Rectal smooth muscle tissue (tissue), 1 donor: Measurements from ENCODE around the gene TCF12.

ENCODE experiments used
- H3K27ac ChIP-seq: one replicate; pipeline ENCODE4 v1.7.0; 2013; ENCODE audit warnings: low read depth, low read length, inconsistent platforms
- H3K27me3 ChIP-seq: one replicate; pipeline ENCODE4 v1.7.0; 2013; ENCODE audit warnings: low read length; ENCODE audit not compliant: control insufficient read depth, insufficient read depth
- H3K36me3 ChIP-seq: one replicate; pipeline ENCODE4 v1.7.0; 2013; ENCODE audit warnings: low read length; ENCODE audit not compliant: control insufficient read depth, insufficient read depth
- H3K4me1 ChIP-seq: one replicate; pipeline ENCODE4 v1.7.0; 2013; ENCODE audit warnings: low read length; ENCODE audit not compliant: control insufficient read depth, insufficient read depth
- H3K4me3 ChIP-seq: one replicate; pipeline ENCODE4 v1.7.0; 2013; ENCODE audit warnings: low read length
- H3K9ac ChIP-seq: one replicate; pipeline ENCODE4 v1.7.0; 2013; ENCODE audit warnings: low read length

TCF12 gene

DNA sequence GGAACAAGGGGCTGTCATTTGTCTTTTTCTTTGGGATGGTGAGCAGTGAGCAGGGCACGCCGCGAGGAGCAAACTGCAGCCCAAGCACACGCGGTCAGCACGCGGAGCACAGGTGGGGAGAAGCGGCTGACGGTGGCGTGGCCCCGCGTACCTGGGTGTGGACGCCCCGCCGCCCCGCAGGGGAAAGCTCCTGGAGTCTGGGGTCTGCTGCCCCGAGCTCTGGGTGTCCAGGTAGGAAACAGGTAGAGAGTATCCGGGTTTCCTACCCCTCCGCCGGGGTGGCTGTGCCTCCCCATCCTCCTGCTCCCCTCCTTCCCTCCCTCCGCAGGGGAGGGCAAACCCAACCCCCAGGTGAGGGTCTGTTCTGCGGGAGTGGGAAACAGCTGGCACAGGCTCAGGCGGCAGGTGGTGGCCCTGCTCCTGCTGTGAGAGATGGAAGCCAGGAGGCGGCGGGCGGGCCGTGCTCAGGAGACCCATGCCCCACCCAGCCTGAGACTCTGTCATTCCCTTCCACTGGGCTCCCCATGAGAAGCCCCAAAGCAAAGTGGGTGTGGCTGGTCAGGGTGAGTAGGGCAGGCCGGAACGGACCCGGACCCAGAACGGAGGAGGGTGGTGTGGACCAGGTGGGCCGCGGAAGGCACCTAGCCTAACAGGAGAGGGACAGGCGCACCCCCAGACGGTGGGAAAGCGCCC, 400.9 kb downstream of the TCF12 start:
- Histone ChIP-seq H3K4me3 (no peak overlapping the region), H3K27ac (no peak overlapping the region), H3K4me1 (no peaks in the 10 kb centered on the region), H3K9ac (no peak overlapping the region), H3K27me3 (no peaks in the 10 kb centered on the region), H3K36me3 (no peaks in the 10 kb centered on the region)

DNA sequence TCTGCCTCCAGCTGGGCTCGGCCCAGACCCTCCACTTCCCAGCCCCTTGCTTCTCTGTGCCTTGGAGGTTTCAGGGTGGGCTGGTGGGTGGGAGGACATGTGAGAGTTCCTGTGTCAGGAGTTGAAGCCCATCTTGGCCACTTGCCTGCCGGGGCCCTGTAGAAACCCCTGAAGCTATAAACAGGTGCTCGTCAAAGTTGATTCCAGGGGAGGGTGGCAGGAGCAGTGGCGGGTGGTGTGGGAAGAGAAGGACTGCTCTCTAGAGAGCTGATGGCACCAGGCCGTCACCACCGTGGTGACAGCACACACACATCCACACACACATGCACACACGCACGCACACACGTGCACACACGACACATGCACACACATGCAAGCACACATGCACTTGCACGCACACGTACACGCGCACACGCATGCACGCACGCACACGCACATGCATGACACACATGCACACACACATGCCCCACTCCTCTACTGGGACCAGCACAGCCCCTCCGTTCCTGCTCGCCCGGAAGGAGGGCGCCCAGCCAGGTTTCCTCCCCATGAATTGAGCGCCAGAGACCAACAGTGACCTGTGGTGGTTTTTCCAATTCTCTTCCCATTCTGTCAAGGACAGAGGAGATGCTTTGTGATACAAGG, 401.6 kb downstream of the TCF12 start:
- Histone ChIP-seq H3K36me3 (no peaks in the 10 kb centered on the region), H3K4me1 (no peaks in the 10 kb centered on the region), H3K9ac (no peak overlapping the region), H3K27ac (no peak overlapping the region), H3K27me3 (no peaks in the 10 kb centered on the region), H3K4me3 (no peak overlapping the region)

DNA sequence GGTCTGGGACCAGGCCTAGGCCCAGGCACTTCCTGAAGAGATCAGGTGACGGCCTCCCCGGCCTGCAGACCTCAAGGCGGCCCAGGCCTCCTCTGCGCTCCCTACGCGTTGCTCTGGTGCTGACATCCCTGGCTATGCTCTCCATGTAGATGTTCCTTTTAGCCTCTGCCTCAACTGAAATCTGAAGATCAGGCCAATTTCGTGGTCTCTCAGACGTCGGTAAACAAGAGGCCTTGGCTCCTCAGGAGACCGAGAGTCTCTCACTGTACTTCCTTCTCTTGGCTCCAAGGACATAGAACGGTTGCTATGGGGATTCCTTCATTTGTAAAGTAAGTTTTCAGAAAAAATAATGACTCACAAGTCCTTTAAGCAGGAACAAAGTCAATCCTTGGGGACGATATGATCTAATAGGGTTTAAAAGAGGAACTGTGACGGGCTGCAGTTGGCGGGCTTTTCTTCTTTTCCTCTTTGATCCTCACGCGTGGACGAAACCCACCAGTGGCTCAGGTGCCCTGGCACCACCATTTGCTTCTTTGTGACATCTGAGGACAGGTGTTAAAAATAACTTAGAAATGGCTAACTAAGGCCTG, 402.3 kb downstream of the TCF12 start:
- Histone ChIP-seq H3K36me3 (no peaks in the 10 kb centered on the region), H3K4me1 (no peaks in the 10 kb centered on the region), H3K9ac (no peak overlapping the region), H3K27ac (no peak overlapping the region), H3K4me3 (no peak overlapping the region), H3K27me3 (no peaks in the 10 kb centered on the region)

DNA sequence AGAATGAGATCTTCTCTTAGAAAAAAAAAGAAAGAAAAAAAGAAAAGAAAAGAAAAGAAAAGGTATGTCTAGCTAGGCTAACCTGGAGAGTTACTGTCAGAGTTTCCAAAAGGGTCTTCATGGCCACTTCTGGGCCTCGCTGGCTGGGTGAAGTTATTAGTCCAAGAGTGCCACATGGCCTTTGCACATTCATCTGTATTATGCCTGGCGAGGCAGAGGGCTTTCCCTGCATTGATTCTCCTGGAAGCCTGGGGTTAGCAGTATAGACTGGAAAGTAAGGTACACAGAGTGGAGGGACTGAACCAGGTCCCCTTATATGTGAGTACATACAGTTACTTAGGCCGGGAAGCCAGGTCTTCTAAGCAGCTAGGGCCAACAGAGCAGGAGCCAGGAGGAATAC, 403.0 kb downstream of the TCF12 start:
- no peak overlapping the region for H3K27ac ChIP-seq
- no peaks in the 10 kb centered on the region for H3K27me3 ChIP-seq
- H3K4me1 ChIP-seq = no peaks in the 10 kb centered on the region
- no peak overlapping the region for H3K9ac ChIP-seq
- H3K4me3 ChIP-seq = no peak overlapping the region
- no peaks in the 10 kb centered on the region for H3K36me3 ChIP-seq

DNA sequence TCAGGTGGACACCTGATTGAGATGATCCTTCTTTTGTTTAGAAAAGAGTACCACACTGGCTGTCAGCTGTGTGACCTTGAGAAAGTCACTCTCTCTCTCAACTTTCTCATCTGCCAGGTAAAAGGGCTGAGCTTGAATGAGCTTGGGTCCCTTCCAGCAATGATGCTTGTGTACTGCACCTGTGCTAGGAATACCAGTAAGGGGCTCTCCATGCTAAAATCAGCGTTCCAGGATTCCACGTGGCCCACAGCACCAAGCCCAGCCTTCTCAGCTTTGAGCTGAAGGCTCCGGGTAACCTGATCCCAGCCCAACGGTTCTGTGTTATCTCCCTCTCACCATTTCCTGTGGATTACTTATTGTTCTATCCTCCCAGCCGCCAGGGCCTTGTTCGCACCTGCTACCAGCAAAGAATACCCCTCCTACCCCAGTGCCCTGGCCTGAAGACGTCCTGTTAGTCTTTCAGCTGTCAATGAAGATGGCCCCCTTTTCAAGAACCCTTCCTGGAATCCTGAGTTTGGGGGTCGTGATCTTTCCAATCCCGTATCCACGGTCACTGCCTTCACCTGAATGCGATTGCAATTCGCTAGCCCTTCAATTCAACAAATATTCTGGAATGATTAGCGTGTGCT, 403.6 kb downstream of the TCF12 start:
- Histone ChIP-seq H3K27me3 (no peaks in the 10 kb centered on the region), H3K36me3 (no peaks in the 10 kb centered on the region), H3K27ac (no peak overlapping the region), H3K4me3 (no peak overlapping the region), H3K9ac (no peak overlapping the region), H3K4me1 (no peaks in the 10 kb centered on the region)

DNA sequence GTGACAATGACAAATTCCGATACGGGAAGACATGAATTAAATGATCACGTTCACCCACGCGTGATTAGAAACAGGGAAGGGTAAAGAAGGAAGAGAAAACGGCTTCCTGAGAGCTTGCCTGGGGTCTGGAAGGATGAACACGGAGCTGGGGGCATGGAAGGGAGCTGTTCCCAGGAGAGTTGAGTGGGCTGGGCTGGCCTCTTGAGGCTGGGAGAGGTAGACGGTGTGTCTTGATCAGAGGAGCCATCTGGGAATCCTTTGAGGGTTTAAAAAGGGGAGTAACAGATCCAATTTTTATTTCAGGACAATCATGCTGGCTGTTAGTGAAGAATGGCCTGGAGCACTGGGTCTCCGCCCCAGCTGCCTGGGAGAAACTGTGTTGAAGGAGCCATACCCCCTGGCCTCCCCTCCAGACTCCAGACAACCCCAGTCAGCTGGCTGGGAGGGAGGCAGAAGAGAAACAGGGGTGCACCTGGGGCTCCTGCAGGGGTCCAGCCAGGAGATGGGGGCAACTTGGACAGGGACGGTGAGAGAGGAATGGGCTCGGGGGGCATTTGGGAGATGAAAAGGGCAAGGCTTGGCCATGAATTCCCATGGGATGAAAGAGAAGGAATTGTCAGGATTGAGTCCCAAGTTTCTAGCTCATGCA, 404.3 kb downstream of the TCF12 start:
- H3K36me3 ChIP-seq = no peaks in the 10 kb centered on the region
- no peaks in the 10 kb centered on the region for H3K4me1 ChIP-seq
- H3K4me3 ChIP-seq = no peak overlapping the region
- no peaks in the 10 kb centered on the region for H3K27me3 ChIP-seq
- no peak overlapping the region for H3K9ac ChIP-seq
- no peak overlapping the region for H3K27ac ChIP-seq

DNA sequence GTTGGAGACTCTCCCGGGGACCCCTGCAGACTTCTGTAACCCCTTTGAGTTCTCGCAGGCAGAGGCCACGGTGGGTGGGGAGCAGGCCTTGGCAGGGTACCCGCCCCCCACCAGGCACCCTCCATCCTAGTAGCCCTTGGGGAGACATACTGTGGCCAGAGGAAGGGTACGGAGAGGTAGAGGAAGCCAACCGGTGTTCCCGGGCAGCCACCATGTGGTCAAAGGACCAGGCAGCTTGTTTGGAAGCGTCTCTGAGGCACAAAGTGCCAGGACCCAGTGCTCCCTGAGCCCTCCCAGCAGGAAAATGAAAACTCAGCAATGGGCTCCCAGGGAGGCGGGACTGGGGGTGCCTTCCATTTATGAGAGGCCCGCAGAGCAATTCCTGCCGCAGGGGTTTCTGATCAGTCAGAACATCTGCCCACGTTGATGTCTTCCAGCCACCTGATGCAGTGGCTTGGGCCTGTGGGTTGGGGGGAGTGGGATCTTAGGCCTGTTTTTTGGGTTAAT, 404.9 kb downstream of the TCF12 start:
- Histone ChIP-seq H3K9ac (peak overlapping the region; percentile 16), H3K27me3 (no peaks in the 10 kb centered on the region), H3K27ac (no peak overlapping the region), H3K4me1 (no peaks in the 10 kb centered on the region), H3K36me3 (no peaks in the 10 kb centered on the region), H3K4me3 (no peak overlapping the region)

DNA sequence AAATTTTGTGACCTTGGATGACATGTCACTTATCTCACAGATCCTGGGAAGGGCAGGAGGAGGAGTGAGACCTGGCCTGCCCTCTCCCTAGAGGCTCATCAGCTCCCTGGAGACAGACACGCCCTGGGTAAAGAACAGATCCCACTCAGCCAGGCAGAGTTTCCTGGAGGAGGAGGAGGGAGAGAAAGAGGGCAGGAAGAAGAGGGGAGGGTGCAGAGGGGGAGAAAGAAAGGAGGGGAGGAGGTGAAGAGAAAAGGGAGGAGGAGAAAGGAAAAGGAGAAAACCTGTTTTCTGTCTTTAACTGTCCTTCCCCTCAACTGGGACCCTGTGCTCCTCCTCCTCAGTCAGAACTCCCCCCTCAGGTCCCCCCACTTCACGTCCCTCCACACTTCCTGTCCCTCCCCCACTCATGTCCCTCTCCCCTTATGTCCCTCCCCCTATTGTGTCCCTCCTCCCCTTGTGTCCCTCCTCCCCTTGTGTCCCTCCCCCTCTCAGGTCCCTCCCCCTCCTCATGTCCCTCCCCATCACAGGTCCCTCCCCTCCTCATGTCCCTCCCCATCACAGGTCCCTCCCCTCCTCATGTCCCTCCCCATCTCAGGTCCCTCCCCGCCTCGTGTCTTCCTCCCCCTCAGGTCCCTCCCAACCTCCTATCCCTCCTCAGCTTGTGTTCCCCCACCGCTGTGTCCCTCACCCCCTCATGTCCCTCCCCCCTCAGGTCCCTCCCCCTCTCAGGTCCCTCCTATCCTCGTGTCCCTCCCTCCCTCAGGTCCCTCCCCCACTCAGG, 405.6 kb downstream of the TCF12 start:
- Histone ChIP-seq H3K27ac (no peak overlapping the region), H3K27me3 (no peaks in the 10 kb centered on the region), H3K36me3 (no peaks in the 10 kb centered on the region), H3K4me3 (no peak overlapping the region), H3K4me1 (no peaks in the 10 kb centered on the region), H3K9ac (peak overlapping the region; percentile 16)

DNA sequence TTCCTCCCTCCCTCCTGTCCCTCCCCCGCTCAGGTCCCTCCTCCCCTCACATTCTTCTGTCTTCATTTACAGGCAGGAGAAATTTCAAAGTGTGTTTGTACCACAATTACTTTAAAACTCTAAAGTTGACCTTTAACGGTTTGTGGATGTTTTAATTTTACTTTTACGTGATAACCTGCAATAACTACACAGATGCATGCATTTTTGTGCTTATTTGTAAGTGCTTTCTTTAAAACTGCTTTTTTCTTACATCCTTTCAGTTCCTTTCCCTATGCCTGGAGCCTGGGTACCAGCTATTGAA, 406.1 kb downstream of the TCF12 start:
- H3K4me1 ChIP-seq = no peaks in the 10 kb centered on the region
- H3K27ac ChIP-seq = no peak overlapping the region

DNA sequence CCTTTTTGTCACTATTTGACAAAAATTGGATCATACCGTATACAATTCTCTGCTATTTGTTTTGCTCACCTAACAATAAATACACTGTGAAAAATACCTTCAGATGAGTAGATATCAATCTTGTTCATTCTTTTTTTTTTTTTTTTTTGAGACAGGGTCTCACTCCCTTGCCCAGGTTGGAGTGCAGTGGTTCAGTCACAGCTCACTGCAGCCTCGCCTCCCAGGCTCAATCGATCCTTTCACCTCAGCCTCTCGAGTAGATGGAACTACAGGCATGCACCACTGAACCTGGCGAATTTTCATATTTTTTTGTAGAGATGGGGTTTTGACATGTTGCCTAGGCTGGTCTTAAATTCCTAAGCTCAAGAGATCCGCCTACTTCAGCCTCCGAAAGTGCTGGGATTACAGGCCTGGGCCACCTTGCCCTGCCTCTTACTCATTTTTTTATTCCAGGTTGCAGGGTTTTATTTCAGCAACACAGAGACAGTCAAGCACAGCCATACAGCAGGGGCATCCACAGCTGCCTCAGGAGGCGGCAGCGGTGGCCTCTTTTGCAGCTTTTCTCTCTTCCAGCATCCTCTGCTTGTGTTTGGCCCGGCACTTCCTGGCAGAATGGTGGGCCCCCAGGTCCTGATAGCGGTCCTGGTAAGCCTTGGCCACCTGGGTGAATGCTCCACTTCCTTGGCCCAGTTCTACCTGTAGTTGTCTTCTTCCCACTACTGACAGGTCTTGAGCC, 406.7 kb downstream of the TCF12 start:
- Histone ChIP-seq H3K36me3 (no peaks in the 10 kb centered on the region), H3K9ac (no peak overlapping the region), H3K4me3 (no peak overlapping the region), H3K27me3 (no peaks in the 10 kb centered on the region), H3K4me1 (no peaks in the 10 kb centered on the region), H3K27ac (no peak overlapping the region)

More for the DNA sequence above, 406.1 kb downstream of the TCF12 start:
- Histone ChIP-seq H3K9ac (no peak overlapping the region), H3K36me3 (no peaks in the 10 kb centered on the region), H3K27me3 (no peaks in the 10 kb centered on the region), H3K4me3 (no peak overlapping the region)

DNA sequence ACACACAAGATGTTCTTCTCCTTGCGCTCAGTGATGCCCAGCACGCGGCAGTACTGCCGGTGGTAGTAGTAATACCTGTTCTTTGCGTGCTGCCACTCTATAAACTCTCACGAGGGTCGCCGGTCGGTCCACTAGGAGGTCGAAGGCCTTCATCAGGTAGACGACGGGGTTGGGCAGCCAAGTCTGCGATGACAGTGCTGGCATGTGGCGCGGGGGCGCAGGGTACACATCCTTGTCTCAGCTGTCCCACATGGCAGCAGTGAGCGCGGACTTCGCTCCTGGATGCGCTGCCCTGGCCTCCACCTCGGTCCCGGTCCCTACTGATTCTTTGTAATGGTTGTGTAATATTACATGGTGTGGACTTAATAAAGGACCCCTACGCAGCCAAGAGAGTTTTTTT, 407.8 kb downstream of the TCF12 start:
- no peaks in the 10 kb centered on the region for H3K27me3 ChIP-seq
- no peaks in the 10 kb centered on the region for H3K36me3 ChIP-seq

More for the DNA sequence above, 407.8 kb downstream of the TCF12 start:
- Histone ChIP-seq H3K9ac (no peak overlapping the region), H3K4me3 (no peak overlapping the region), H3K4me1 (no peaks in the 10 kb centered on the region), H3K27ac (no peak overlapping the region)
